GM18867 (cell line): ENCODE measurements around the gene MLIP.
"Not testable (repeated sequence)": the region's sequence is repeated elsewhere in the genome, so short reads cannot be mapped to it uniquely, and the experiment has no call there.

ENCODE experiments used
- ATAC-seq: cut with Tn5 transposase; IDR thresholded peaks from one replicate; pipeline ENCODE4 v1.9.1; 2021; ENCODE audit warnings: mild to moderate bottlenecking, moderate library complexity; ENCODE audit not compliant: unreplicated experiment

The MLIP gene

GRCh38 chr6:54135665-54136369 lies 24.6 kb downstream of the MLIP start:
- ATAC-seq, result no peak

- no peak for ATAC-seq
Measured at GRCh38 chr6:54138795-54139194, 27.6 kb downstream of the MLIP start.

GRCh38 chr6:54140811-54141210 lies 29.6 kb downstream of the MLIP start:
- ATAC-seq, result no peak

- no peak for ATAC-seq
Measured at GRCh38 chr6:54142889-54143519, 31.8 kb downstream of the MLIP start.

GRCh38 chr6:54151861-54152260 lies 40.6 kb downstream of the MLIP start:
- ATAC-seq, result no peak

GRCh38 chr6:54156650-54157250 lies 45.5 kb downstream of the MLIP start:
- no peak for ATAC-seq

GRCh38 chr6:54157405-54157804 lies 46.2 kb downstream of the MLIP start:
- ATAC-seq, result no peak

- ATAC-seq, result no peak
Measured at GRCh38 chr6:54173089-54173488, 61.8 kb downstream of the MLIP start.

- no peak for ATAC-seq
Measured at GRCh38 chr6:54179152-54179551, 67.9 kb downstream of the MLIP start.

- no peak for ATAC-seq
Measured at GRCh38 chr6:54183616-54184015, 72.4 kb downstream of the MLIP start.

GRCh38 chr6:54185885-54186284 lies 74.6 kb downstream of the MLIP start:
- ATAC-seq, result no peak

- no peak for ATAC-seq
Measured at GRCh38 chr6:54188846-54189245, 77.6 kb downstream of the MLIP start.

GRCh38 chr6:54191461-54191860 lies 80.2 kb downstream of the MLIP start:
- no peak for ATAC-seq

- no peak for ATAC-seq
Measured at GRCh38 chr6:54192993-54193392, 81.8 kb downstream of the MLIP start.

GRCh38 chr6:54193560-54193959 lies 82.3 kb downstream of the MLIP start:
- no peak for ATAC-seq

- ATAC-seq, result no peak
Measured at GRCh38 chr6:54194067-54194466, 82.8 kb downstream of the MLIP start.

- ATAC-seq, result no peak
Measured at GRCh38 chr6:54195637-54196036, 84.4 kb downstream of the MLIP start.

- no peak for ATAC-seq
Measured at GRCh38 chr6:54196905-54197304, 85.7 kb downstream of the MLIP start.

GRCh38 chr6:54198134-54198533 lies 86.9 kb downstream of the MLIP start:
- ATAC-seq, result no peak

GRCh38 chr6:54203474-54204035 lies 92.3 kb downstream of the MLIP start:
- ATAC-seq, result not testable (repeated sequence)

- ATAC-seq, result no peak
Measured at GRCh38 chr6:54204921-54205591, 93.8 kb downstream of the MLIP start.
